Mammary epithelial cell (primary cell): Measurements from ENCODE around the gene ADGRE1.

ENCODE experiments used
- EZH2 ChIP-seq: IDR thresholded peaks from 2 replicates; pipeline ENCODE4 v1.6.1; 2012; ENCODE audit warnings: low read length, inconsistent platforms, borderline replicate concordance
- TF ChIP-seq, protein P1 (sequence below), 2 donors: IDR thresholded peaks in 1 of 2; conservative IDR thresholded peaks in 1 of 2; 2 replicates each; pipeline ENCODE4 v1.5.1; 2011 to 2012; ENCODE audit warnings: inconsistent platforms in 2 of 2, low read length in 2 of 2, mild to moderate bottlenecking in 2 of 2, control low read depth in 1 of 2, low read depth in 1 of 2; ENCODE audit not compliant: insufficient read depth in 1 of 2; ENCODE audit errors: extremely low read depth in 1 of 2

- TF ChIP-seq, protein P1, sequence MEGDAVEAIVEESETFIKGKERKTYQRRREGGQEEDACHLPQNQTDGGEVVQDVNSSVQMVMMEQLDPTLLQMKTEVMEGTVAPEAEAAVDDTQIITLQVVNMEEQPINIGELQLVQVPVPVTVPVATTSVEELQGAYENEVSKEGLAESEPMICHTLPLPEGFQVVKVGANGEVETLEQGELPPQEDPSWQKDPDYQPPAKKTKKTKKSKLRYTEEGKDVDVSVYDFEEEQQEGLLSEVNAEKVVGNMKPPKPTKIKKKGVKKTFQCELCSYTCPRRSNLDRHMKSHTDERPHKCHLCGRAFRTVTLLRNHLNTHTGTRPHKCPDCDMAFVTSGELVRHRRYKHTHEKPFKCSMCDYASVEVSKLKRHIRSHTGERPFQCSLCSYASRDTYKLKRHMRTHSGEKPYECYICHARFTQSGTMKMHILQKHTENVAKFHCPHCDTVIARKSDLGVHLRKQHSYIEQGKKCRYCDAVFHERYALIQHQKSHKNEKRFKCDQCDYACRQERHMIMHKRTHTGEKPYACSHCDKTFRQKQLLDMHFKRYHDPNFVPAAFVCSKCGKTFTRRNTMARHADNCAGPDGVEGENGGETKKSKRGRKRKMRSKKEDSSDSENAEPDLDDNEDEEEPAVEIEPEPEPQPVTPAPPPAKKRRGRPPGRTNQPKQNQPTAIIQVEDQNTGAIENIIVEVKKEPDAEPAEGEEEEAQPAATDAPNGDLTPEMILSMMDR (conservative IDR thresholded peaks at IDR 0.05 in 1 of 2, IDR thresholded peaks at IDR 0.05 in 1 of 2; ENCODE audit: extremely low read depth in 1 of 2, insufficient read depth in 1 of 2, low read depth in 1 of 2, low read length in 2 of 2) = no peak
- no peak for TF ChIP-seq EZH2
Observed at GRCh38 chr19:6914321-6914720, 26.9 kb downstream of the ADGRE1 start.
